HG02642 (cell line): ENCODE data around the gene FGD4.

Source experiments
- ATAC-seq: cut with Tn5 transposase; IDR thresholded peaks from one replicate; pipeline ENCODE4 v1.9.1; 2021; ENCODE audit warnings: mild to moderate bottlenecking; ENCODE audit not compliant: unreplicated experiment, poor library complexity

The FGD4 gene

DNA sequence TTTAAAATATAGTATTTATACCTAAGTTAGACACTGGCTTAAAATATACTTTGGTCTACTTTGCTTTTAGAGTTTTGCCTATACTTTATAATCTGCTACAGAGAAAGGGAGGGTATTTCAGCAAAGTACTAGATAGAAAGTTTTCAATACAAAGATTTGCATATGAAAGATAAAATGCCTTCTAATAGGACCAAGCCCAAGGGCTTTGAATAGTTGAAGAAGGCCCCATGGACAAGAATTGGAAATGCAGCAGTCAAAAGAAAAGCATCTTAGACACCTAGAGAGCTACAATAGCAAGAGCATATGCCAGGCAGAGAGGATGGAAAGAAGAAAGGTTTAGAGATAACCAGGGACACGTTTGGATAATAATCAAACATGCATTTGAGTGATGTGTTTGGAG lies 196.7 kb downstream of the FGD4 start:
- no peak for ATAC-seq

- no peak for ATAC-seq
Observed at GRCh38 chr12:32598688-32599087, 199.3 kb downstream of the FGD4 start.

DNA sequence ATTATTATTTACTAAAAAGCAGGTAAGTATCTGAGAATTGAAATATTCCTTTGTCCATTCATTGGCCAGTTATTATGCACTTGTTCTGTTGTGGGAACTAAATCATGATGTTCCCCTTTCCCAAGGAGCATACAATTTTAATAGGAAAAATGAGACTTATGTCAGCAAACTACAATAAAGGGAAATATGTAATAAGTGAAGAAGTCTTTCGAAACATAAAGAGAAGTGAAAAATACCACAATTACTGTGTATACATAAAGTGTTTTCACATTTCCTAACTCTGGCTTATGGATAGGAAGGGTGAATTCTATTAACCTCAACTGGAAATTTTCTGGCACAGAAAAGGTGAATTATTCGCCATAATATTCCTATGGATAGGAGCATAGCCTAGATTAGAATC lies 201.3 kb downstream of the FGD4 start:
- no peak for ATAC-seq

DNA sequence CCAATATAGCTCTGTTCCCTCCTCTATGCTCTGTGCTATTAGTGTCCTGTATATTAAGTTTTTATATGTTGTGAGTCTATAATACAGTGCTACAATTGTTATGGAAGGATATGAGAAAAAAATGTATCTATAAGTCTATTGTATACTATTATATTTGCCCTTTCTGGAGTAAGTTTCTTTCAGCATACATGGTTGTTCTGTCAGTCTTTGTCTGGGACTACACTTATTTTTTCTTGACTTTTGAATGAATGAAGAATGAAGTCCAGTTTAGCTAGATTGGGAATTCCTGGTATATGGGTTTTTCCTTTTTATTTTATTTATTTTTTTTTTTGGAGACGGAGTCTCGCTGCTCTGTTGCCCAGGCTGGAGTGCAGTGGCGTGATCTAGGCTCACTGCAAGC lies 203.7 kb downstream of the FGD4 start:
- no peak for ATAC-seq

DNA sequence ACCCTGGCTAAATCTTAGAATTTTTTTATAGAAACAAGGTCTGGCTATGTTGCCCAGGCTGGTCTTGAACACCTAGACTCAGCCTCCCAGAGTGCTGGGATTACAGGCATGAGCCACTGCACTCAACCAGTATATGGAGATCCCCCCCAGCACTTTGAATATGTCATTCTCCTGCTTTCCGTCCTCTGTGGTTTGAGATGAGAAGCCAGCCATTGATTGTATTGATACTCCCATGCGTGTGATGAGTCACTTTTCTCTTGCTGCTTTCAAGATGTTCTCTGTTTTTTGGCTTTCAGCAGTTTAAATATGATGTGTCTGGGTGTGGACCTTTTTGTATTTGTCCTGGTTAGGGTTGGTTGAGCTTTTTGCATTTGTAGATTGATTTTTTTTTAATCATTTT lies 204.5 kb downstream of the FGD4 start:
- ATAC-seq: peak; percentile 93

- ATAC-seq: no peak
Observed at GRCh38 chr12:32604565-32604964, 205.2 kb downstream of the FGD4 start.

- ATAC-seq: no peak
Observed at GRCh38 chr12:32605326-32606095, 206.2 kb downstream of the FGD4 start.

DNA sequence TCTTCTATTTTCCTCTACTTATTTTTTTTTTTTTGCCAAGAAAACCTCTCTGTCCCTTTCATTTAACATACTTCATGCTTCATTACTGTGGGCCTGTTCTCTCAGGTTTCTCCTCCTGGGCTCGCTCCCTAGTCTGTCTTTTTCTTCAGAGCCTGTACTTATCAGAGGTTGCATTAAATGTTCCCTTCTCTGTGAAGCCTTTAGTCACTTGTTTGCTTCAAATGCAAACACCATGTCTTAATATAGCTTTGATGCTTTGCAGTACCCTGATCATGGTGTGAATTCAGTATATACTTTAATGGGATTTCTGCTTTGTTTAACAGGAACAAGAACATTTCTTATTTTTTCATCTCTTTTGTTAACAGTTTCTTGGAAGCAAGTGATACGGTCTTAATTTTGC lies 207.1 kb downstream of the FGD4 start:
- ATAC-seq: no peak

DNA sequence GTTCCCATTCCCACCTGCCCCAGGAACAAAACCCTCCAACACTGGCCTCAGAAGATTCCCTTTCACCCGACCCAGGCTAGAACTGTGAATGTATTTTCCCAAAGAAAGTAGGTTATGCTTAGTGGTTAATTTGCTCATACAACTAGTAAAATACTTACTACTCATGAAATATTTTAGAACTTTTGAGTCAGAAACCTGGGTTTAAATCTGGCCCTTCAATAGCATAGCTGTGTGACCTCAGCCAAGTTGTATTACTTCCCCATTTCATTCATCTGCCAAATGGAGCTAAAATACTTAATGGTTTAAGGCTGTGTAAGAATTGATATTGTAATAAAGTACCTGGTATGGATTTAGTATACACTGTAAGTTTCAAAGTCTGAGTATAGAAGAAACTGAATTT lies 210.6 kb downstream of the FGD4 start:
- no peak for ATAC-seq

- ATAC-seq: no peak
Observed at GRCh38 chr12:32611986-32612385, 212.6 kb downstream of the FGD4 start.

DNA sequence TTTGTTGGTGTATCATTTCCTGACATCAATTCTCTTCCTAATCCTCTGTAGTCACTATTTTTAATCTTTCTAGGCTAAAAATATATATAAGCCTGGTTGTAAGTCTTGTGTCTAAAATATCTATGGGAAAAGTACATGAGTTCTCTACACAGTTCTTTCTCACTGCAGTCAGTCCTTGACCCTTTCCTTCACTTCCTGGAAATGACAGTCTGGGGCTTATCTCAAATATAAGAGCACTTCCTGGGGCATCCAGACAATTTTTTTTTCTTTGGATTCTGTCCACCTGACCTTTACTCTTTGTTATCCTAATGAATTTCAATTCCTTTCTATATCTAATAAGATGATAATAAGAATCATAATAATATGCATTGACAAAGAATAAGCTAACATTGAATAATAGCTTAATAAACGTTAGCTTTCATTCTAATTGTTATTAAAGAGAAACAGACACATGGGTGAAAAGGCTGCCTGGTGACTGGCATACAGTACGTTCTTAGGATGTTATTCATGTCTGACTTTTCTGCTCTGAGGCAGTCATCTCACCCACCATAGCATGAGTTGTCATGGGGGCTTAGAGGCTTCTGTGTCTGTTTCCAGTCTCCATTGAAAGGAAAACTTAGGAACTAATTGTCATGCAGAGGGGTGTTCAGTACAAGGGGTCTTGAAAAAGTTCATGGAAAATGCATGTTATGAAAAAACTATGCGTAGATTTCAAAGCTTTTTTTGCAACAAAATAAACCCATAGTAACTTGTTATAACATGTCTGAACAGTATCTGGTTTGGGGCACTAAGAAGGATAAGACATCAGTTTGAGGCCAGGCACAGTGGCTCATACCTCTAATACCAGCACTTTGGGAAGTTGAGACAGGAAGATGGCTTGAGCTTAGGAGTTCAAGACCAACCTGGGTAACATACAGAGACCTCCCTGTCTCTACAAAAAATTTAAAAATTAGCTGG lies 213.6 kb downstream of the FGD4 start:
- no peak for ATAC-seq

GRCh38 chr12:32615441-32615840 lies 216.1 kb downstream of the FGD4 start:
- ATAC-seq: no peak

- ATAC-seq: no peak
Observed at GRCh38 chr12:32617534-32617933, 218.2 kb downstream of the FGD4 start.

DNA sequence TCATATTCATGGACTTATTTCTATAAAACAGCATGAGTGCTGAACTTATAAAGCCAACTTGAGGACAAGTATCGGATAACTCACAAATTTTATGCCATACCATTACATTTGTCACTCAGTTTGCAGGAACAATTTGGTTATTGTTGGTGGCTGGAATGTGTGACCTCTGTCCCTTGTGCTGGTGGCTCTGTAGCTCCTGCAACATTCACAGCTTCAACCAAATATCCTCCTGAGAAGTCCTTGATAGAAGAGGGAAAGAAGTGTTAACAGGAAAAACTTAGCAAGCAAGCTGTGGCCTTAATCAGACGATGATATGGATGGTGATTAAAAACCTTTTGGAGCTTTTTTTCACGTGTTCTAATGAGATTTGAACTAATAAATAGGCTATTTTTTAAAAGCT lies 218.8 kb downstream of the FGD4 start:
- no peak for ATAC-seq

GRCh38 chr12:32627976-32628375 lies 228.6 kb downstream of the FGD4 start:
- ATAC-seq: no peak

GRCh38 chr12:32641287-32641901 lies 242.0 kb downstream of the FGD4 start:
- ATAC-seq: no peak

DNA sequence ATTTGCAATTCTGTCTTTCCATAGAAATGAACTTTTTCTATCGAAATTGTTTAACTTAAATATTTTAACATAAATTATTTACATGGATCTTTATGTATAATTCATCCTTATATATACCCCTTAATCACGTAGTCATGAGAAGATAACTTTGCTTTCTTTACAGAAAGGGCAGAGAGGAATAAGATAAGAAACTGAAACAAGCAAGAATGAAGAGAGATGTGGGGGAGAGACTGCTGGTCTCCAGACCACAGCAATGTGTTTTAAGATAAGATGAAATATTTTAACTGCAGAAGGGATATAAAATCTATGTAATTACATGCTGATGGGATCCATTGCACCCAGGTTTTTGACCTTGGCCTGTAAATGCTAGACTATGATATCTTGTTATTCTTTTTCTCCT lies 245.1 kb downstream of the FGD4 start:
- no peak for ATAC-seq

DNA sequence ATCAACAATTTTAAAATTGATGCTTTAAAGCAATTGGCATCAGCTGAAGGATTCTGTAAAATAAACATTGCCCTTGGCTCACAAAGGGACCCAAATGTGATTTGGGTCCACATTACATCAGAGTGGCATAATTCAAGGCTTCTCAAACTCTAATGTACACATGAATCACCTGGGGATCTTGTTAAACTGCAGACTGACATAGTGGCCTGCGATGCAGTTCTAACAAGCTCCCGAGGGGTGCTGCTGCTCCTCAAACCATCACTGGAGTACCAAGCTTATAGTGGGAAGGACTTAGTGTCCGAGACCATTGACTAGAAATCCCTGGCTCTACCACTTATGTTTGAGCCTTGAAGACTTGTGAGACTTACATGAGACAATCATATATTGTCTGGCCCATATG lies 247.9 kb downstream of the FGD4 start:
- no peak for ATAC-seq

- no peak for ATAC-seq
Observed at GRCh38 chr12:32650508-32650907, 251.2 kb downstream of the FGD4 start.

DNA sequence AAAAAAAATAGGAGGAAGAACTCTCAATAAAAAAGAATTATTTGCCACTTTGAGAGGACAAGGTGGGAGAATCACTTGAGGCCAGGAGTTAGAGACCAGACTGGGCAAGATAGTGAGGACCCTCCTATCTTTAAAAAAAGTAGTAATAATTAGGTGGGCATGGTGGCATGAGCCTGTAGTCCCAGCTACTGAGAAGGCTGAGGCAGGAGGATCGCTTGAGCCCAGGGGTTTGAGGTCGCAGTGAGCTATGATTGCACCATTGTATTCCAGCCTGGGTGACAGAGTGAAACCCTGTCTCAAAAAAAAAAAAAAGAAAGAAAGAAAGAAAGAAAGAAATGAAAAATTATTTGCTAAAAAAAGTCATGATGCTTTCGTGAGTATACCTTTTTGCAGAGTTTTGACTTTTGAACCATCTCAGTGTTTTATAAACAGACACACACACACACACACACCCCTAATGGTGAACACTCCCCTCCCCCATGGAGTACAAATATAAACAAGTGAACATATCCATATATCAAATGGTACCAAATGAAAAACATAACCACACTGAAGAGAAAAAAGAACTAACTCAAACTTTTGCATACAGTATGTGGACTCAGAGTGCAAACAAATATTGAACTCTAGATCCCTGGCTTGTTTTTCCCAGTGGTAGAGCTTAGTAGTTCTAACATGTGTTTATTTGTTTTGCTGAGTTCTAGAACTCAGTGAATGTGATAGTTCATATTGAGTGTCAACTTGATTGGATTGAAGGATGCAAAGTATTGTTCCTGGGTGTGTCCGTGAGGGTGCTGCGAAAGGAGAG lies 252.0 kb downstream of the FGD4 start:
- no peak for ATAC-seq

DNA sequence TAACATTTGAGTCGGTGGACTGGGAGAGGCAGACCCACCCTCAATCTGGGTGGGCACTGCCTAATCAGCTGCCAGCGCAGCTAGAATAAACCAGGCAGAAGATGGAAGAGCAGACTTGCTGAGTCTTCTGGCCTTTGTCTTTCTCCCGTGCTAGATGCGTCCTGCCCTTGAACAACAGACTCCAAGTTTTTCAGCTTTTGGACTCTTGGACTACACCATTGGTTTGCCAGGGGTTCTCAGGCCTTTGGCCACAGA lies 252.5 kb downstream of the FGD4 start:
- ATAC-seq: no peak
